HEK293 (cell line): Measurements from ENCODE around the gene DOCK7.

Experiments
- ZFP41 ChIP-seq: fragments of 450-650 bp; formaldehyde crosslinking; IDR thresholded peaks from 2 replicates; pipeline ENCODE4 v1.5.1; 2016; ENCODE audit warnings: missing biosample characterization, missing genetic modification characterization, borderline replicate concordance
- TF ChIP-seq, protein P1 (sequence below): fragments of 450-650 bp; formaldehyde crosslinking; IDR thresholded peaks from 2 replicates; pipeline ENCODE4 v1.5.1; 2016; ENCODE audit warnings: missing biosample characterization, missing genetic modification characterization

GRCh38 chr1:62676611-62677356, 11.4 kb downstream of the DOCK7 start:
- TF ChIP-seq, protein P1, sequence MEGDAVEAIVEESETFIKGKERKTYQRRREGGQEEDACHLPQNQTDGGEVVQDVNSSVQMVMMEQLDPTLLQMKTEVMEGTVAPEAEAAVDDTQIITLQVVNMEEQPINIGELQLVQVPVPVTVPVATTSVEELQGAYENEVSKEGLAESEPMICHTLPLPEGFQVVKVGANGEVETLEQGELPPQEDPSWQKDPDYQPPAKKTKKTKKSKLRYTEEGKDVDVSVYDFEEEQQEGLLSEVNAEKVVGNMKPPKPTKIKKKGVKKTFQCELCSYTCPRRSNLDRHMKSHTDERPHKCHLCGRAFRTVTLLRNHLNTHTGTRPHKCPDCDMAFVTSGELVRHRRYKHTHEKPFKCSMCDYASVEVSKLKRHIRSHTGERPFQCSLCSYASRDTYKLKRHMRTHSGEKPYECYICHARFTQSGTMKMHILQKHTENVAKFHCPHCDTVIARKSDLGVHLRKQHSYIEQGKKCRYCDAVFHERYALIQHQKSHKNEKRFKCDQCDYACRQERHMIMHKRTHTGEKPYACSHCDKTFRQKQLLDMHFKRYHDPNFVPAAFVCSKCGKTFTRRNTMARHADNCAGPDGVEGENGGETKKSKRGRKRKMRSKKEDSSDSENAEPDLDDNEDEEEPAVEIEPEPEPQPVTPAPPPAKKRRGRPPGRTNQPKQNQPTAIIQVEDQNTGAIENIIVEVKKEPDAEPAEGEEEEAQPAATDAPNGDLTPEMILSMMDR (tag by site-specific recombination): no peak
- TF ChIP-seq ZFP41: no peak
